ENCODE data around the gene CHERP.

DNA sequence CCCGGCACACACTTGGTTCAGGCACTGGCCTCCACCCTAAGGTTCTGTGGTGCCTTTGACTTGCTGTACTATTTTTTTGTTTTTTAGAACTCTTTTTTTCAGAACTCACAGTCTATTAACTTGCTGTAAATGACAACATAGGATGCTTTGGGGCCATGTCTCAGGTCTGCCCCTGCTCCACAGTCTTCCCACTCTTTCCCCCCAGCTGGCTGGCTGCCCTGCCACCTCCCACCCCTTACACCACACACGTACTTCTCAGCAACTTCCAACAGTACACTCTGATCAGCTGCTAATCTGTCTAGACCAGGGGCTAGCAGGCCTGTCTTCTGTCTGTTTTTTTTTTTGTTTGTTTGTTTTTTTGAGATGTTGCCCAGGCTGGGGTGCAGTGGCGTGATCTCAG is 38.0 kb downstream of the CHERP start:
- no peak for TF ChIP-seq CTCF (conservative IDR thresholded peaks at IDR 0.05; ENCODE audit: low read length)
- TF ChIP-seq EZH2phosphoT487 (IDR thresholded peaks at IDR 0.05; ENCODE audit: borderline replicate concordance, low read depth, low read length) = no peak
